Endodermal cell (in vitro differentiated cells): Measurements from ENCODE around the gene CMSS1. TPM values are rescaled to one million over a fixed set of nuclear protein-coding genes. Genes with fewer than 3 reads are reported as not detected.

Experiments used
- DNase-seq: peaks from one replicate; pipeline ENCODE4 v3.0.0-alpha.2; 2017
- H3K27ac ChIP-seq: 2 replicates; pipeline ENCODE4 v1.5.1; 2013; ENCODE audit warnings: mild to moderate bottlenecking, low read depth, low read length, moderate library complexity
- H3K27me3 ChIP-seq: 2 replicates; pipeline ENCODE4 v1.6.1; 2013; ENCODE audit warnings: mild to moderate bottlenecking, low read length, moderate library complexity; ENCODE audit not compliant: insufficient read depth, control insufficient read depth, poor library complexity, severe bottlenecking
- H3K36me3 ChIP-seq: 2 replicates; pipeline ENCODE4 v1.7.0; 2013; ENCODE audit warnings: mild to moderate bottlenecking, low read length, moderate library complexity; ENCODE audit not compliant: control insufficient read depth, insufficient read depth
- H3K4me1 ChIP-seq: one replicate; pipeline ENCODE4 v1.7.0; 2013; ENCODE audit warnings: low read length; ENCODE audit not compliant: control insufficient read depth, insufficient read depth
- H3K4me3 ChIP-seq: 2 replicates; pipeline ENCODE4 v1.5.1; 2013; ENCODE audit warnings: mild to moderate bottlenecking, low read length, moderate library complexity
- H3K9ac ChIP-seq: 2 replicates; pipeline ENCODE4 v1.6.1; 2013; ENCODE audit warnings: mild to moderate bottlenecking, low read length, moderate library complexity; ENCODE audit not compliant: poor library complexity, severe bottlenecking; ENCODE audit errors: extremely low read depth
- H3K9me3 ChIP-seq: 2 replicates; pipeline ENCODE4 v1.6.1; 2013; ENCODE audit warnings: mild to moderate bottlenecking, low read length, moderate library complexity; ENCODE audit not compliant: control insufficient read depth
- H3K27ac Mint-ChIP-seq: 2 replicates; pipeline ENCODE4 v1.8.0; 2020; ENCODE audit warnings: mixed read lengths
- H3K27me3 Mint-ChIP-seq: 2 replicates; pipeline ENCODE4 v1.8.0; 2021; ENCODE audit warnings: mild to moderate bottlenecking, mixed read lengths; ENCODE audit not compliant: insufficient read depth
- H3K36me3 Mint-ChIP-seq: 2 replicates; pipeline ENCODE4 v1.8.0; 2020; ENCODE audit warnings: low read depth, mixed read lengths
- H3K4me1 Mint-ChIP-seq: 2 replicates; pipeline ENCODE4 v1.8.0; 2020; ENCODE audit warnings: mixed read lengths
- H3K4me3 Mint-ChIP-seq: 2 replicates; pipeline ENCODE4 v1.8.0; 2020; ENCODE audit warnings: mild to moderate bottlenecking, moderate library complexity, mixed read lengths
- H3K9me3 Mint-ChIP-seq: 2 replicates; pipeline ENCODE4 v1.8.0; 2020; ENCODE audit warnings: mild to moderate bottlenecking, mixed read lengths
- CTCF ChIP-seq: fragments of 200-600 bp; sonication (generic); conservative IDR thresholded peaks from 2 replicates; pipeline ENCODE4 v1.5.0; 2021; ENCODE audit warnings: antibody characterized with exemption, mild to moderate bottlenecking
- WGBS, 2 experiments: methylation state at CpG; one replicate each; pipeline versions ENCODE4 v1.1.5 to v1.1.7; 2013; ENCODE audit warnings: missing lambda C conversion rate in 2 of 2, mixed read lengths in 1 of 2; ENCODE audit not compliant: insufficient coverage in 1 of 2, insufficient read length in 1 of 2; 5-methylcytosine and 5-hydroxymethylcytosine counted together
- total RNA-seq, 2 donors: library from RNA; stranded (reverse); fragmentation: NEBNext Ultra II Directional in 1 of 2; extraction: Animal tissue kit (Norgen Biotek cat#: 25700) in 1 of 2; gene quantifications; 2 replicates in 1 of 2; 3 replicates in 1 of 2; pipeline ENCODE4 v1.2.1, GENCODE V29; 2021

Gene CMSS1
- total RNA-seq, 2 donors from 2014 or later = 48.5 to 50.8 TPM

- peaks cover 43% of the 10 kb centered on the region for H3K4me1 Mint-ChIP-seq
- H3K36me3 Mint-ChIP-seq = no peaks in the 10 kb centered on the region
- Histone ChIP-seq H3K36me3 (no peaks in the 10 kb centered on the region), H3K27ac (no peak overlapping the region), H3K27me3 (no peaks in the 10 kb centered on the region), H3K9ac (no peak overlapping the region), H3K4me1 (peaks cover 21% of the 10 kb centered on the region), H3K4me3 (peak overlapping the region; percentile 56), H3K9me3 (no peaks in the 10 kb centered on the region)
- no peak overlapping the region for H3K4me3 Mint-ChIP-seq
- TF ChIP-seq CTCF = no peak
- 69 to 75% methylated on average over 2 to 4 of the region's 4 CpGs for WGBS, 2 experiments
- no peak overlapping the region for H3K27ac Mint-ChIP-seq
- no peaks in the 10 kb centered on the region for H3K9me3 Mint-ChIP-seq
- no peaks in the 10 kb centered on the region for H3K27me3 Mint-ChIP-seq
- DNase-seq = no peak
These were observed 258.4 kb downstream of the CMSS1 start for GRCh38 chr3:100075851-100076730.

- peaks cover 50% of the 10 kb centered on the region for H3K4me1 Mint-ChIP-seq
These were observed 259.3 kb downstream of the CMSS1 start for GRCh38 chr3:100076731-100077529.

More at GRCh38 chr3:100076731-100077529, 259.3 kb downstream of the CMSS1 start:
- no peak overlapping the region for H3K4me3 Mint-ChIP-seq
- H3K9me3 ChIP-seq = no peaks in the 10 kb centered on the region
- no peak for DNase-seq
- no peak overlapping the region for H3K27ac Mint-ChIP-seq
- no peaks in the 10 kb centered on the region for H3K36me3 ChIP-seq
- H3K27ac ChIP-seq = peak overlapping the region; percentile 49
- H3K27me3 Mint-ChIP-seq = no peaks in the 10 kb centered on the region
- no peaks in the 10 kb centered on the region for H3K9me3 Mint-ChIP-seq
- TF ChIP-seq CTCF = no peak
- peaks cover 27% of the 10 kb centered on the region for H3K4me1 ChIP-seq
- H3K4me3 ChIP-seq = peak overlapping the region; percentile 56
- H3K9ac ChIP-seq = no peak overlapping the region
- no peaks in the 10 kb centered on the region for H3K27me3 ChIP-seq
- 76 to 86% methylated on average over 5 to 7 of the region's 7 CpGs for WGBS, 2 experiments
- no peaks in the 10 kb centered on the region for H3K36me3 Mint-ChIP-seq
